NT2/D1 (cell line): ENCODE results near the gene CST9L.

Experiments
- SUZ12 ChIP-seq: IDR thresholded peaks from 2 replicates; pipeline ENCODE4 v1.6.1; 2011; ENCODE audit not compliant: insufficient read length, insufficient read depth; ENCODE audit errors: extremely low read depth
- YY1 ChIP-seq: IDR thresholded peaks from 2 replicates; pipeline ENCODE4 v1.6.1; 2011; ENCODE audit not compliant: insufficient read length, insufficient read depth
- ZNF274 ChIP-seq: IDR thresholded peaks from 2 replicates; pipeline ENCODE4 v1.6.1; 2011; ENCODE audit warnings: mild to moderate bottlenecking, low read depth, low read length

DNA sequence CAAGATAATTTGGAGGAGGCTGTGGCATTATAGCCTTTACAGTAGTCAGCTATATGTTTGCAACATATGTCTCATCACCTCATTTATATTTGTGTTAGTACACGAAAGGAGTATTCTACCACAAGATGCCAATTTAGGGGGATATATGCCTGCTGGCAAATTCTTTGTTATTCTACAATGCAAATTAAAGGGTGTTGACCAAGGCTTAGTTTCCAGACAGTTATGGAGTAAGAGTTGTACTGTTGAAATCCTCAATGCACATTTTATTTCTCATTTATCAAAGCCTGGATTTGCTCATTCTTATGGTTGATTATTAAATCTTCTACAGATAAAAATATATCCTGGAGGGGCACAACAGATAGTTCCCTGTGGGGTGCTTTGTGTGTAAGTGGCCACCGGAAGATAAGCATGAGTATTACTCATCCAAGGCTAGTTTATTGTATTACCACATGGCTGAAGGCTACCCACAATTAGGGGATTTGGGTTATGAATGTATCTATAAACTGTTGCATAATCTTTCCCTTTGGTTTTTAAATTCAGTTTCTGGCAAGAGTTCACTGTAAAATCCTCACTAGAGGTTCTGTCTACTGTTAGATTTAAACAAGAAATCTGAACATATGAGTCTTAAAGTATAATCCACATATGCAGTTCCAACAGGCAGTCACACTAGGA lies 28.4 kb upstream of the CST9L start:
- TF ChIP-seq YY1 (no peak), ZNF274 (no peak), SUZ12 (no peak)
